Erythroblast (primary cell): ENCODE data around the gene UBD.

Experiments
- DNase-seq, 2 experiments: peaks; one replicate each; lab custom pipeline; 2025; lab: John Stamatoyannopoulos, UW
- GATA1 ChIP-seq: IDR thresholded peaks from 2 replicates; pipeline ENCODE4 v1.6.1; 2011; ENCODE audit warnings: low read depth, mild to moderate bottlenecking, control low read depth, low read length, moderate library complexity
- POLR2A ChIP-seq: IDR thresholded peaks from 2 replicates; pipeline ENCODE4 v1.6.1; 2011; ENCODE audit warnings: mild to moderate bottlenecking, low read length

The UBD gene

GRCh38 chr6:29559524-29560287 is at the start of gene UBD:
Gene UBD (minus strand): TSS chr6:29559732. CDS start chr6:29559701, 31 bp downstream.
- TF ChIP-seq POLR2A: no peak
- no peak for TF ChIP-seq GATA1
- DNase-seq: no peak

- DNase-seq: no peak
Measured at GRCh38 chr6:29608131-29608530, 48.6 kb upstream of the UBD start.

GRCh38 chr6:29603930-29604329 is 44.4 kb upstream of the UBD start:
- no peak for DNase-seq
- TF ChIP-seq GATA1 (no peak), POLR2A (no peak)

More at GRCh38 chr6:29608131-29608530, 48.6 kb upstream of the UBD start:
- TF ChIP-seq GATA1: no peak

- TF ChIP-seq POLR2A: no peak
- TF ChIP-seq GATA1: no peak
- DNase-seq: no peak
Measured at GRCh38 chr6:29603456-29603855, 43.9 kb upstream of the UBD start.

- DNase-seq: peak; percentile 19 to 33
- no peak for TF ChIP-seq POLR2A
- no peak for TF ChIP-seq GATA1
Measured at GRCh38 chr6:29602564-29603361, 43.2 kb upstream of the UBD start.

- no peak for TF ChIP-seq GATA1
- no peak for TF ChIP-seq POLR2A
- DNase-seq: no peak
Measured at GRCh38 chr6:29598172-29598747, 38.7 kb upstream of the UBD start.

- no peak for DNase-seq
- no peak for TF ChIP-seq GATA1
- TF ChIP-seq POLR2A: no peak
Measured at GRCh38 chr6:29597184-29597583, 37.7 kb upstream of the UBD start.

GRCh38 chr6:29596381-29596900 is 36.9 kb upstream of the UBD start:
- TF ChIP-seq POLR2A: no peak
- no peak for TF ChIP-seq GATA1
- no peak for DNase-seq

- DNase-seq: peak in 1 of 2 experiments; percentile 5
- TF ChIP-seq POLR2A (no peak), GATA1 (no peak)
Measured at GRCh38 chr6:29593199-29593855, 33.8 kb upstream of the UBD start.

GRCh38 chr6:29591677-29592076 is 32.1 kb upstream of the UBD start:
- TF ChIP-seq POLR2A (no peak), GATA1 (no peak)

GRCh38 chr6:29590218-29590808 is 30.8 kb upstream of the UBD start:
- TF ChIP-seq GATA1 (no peak), POLR2A (no peak)
- no peak for DNase-seq

More at GRCh38 chr6:29591677-29592076, 32.1 kb upstream of the UBD start:
- DNase-seq: no peak

GRCh38 chr6:29589423-29590048 is 30.0 kb upstream of the UBD start:
- DNase-seq: peak; percentile 42 to 68
- TF ChIP-seq POLR2A: no peak
- TF ChIP-seq GATA1: no peak

- DNase-seq: no peak
- TF ChIP-seq GATA1: no peak
- TF ChIP-seq POLR2A: no peak
Measured at GRCh38 chr6:29584821-29585220, 25.3 kb upstream of the UBD start, which contains the start of gene OR2H2. Gene OR2H2 (plus strand): TSS chr6:29585121. CDS start chr6:29587945, 2,824 bp downstream.
